Motor neuron (in vitro differentiated cells): ENCODE measurements around the gene PTPN22. TPM values are rescaled to one million over a fixed set of nuclear protein-coding genes. Genes with fewer than 3 reads are reported as not detected.

Experiments
- ATAC-seq, 8 experiments: fragments of 200-7000 bp; cut with Tn5 transposase; replicated peaks in 6 of 8; 2 replicates each; pipeline ENCODE4 v1.8.0; 2021; ENCODE audit warnings: mild to moderate bottlenecking in 8 of 8, moderate library complexity in 8 of 8
- H3K27ac ChIP-seq, 2 donors: fragments of 250-450 bp; sonication (Bioruptor Pico); 2 replicates each; pipeline ENCODE4 v1.9.0; 2021; ENCODE audit warnings: antibody characterized with exemption in 2 of 2, mild to moderate bottlenecking in 2 of 2, moderate library complexity in 1 of 2
- H3K4me1 ChIP-seq, 2 donors: fragments of 250-450 bp; sonication (Bioruptor Pico); replicated peaks in 1 of 2; 2 replicates each; pipeline ENCODE4 v1.6.1; 2021; ENCODE audit warnings: antibody characterized with exemption in 2 of 2, mild to moderate bottlenecking in 2 of 2, moderate library complexity in 1 of 2
- H3K4me3 ChIP-seq, 5 donors: fragments of 250-450 bp; sonication (Bioruptor Pico); 2 replicates each; pipeline ENCODE4 v1.9.0; 2021; ENCODE audit warnings: antibody characterized with exemption in 5 of 5, mild to moderate bottlenecking in 5 of 5, moderate library complexity in 4 of 5
- WGBS, 10 experiments: fragments of 450-650 bp; shearing (Covaris generic); methylation state at CpG; one replicate each; pipeline ENCODE4 v1.0.0; 2022; 5-methylcytosine and 5-hydroxymethylcytosine counted together
- in situ Hi-C, 9 experiments: fragments of 400-800 bp; cut with MboI; loops; one replicate each; pipeline ENCODE4 v1.15.0; 2021; ENCODE audit warnings: low sequenced_read_pairs in 9 of 9, low pct_unique_long_range_greater_than_20kb in 2 of 9; ENCODE audit not compliant: unreplicated experiment in 9 of 9
- total RNA-seq, 8 experiments: library from RNA; unstranded; fragments of 300-600 nt; gene quantifications; 2 replicates each; pipeline versions ENCODE4 v1.2.3 to v1.2.4, GENCODE V29; 2022

The PTPN22 gene
- total RNA-seq, 8 experiments from 2014 or later, result 0.11 to 1.0 (median 0.18) TPM; not detected in 3

DNA sequence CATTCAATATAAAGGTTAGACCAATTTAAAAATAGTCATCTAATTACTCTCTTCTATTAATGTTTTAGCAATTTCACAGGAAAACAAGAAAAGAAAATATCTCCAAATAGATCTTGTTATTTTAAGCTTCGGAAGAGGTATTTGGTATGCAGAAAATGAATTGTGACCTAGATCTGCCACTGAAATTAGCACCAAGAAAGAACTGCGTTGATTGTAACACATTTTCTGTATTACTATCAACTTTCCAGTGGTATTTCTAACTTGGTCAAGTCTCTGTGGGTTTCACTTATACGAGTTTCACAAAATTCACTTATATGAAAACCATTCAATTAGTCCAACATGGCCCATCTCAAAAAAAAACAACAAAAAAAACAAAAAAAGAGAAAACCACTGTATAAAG lies 71.0 kb downstream of the PTPN22 start:
- WGBS, 10 experiments, result 79 to 100% (median 96%) methylated on average over 2 to 3 of the region's 3 CpGs
- peaks cover 0 to 4% of the 10 kb centered on the region in 2 donors for H3K4me1 ChIP-seq
- ATAC-seq, result no peak
- in situ Hi-C loops, result loop anchor here in 1 of 9 experiments (25.0 kb wide), 1 partner anchor 112 kb away; the partner anchor contains the start of genes AP4B1 and DCLRE1B
- no peak overlapping the region for H3K27ac ChIP-seq
- H3K4me3 ChIP-seq, result no peak overlapping the region

- WGBS, 10 experiments, result 67 to 100% (median 97%) methylated on average over 2 to 4 of the region's 4 CpGs
- H3K4me1 ChIP-seq, result peaks cover 0 to 4% of the 10 kb centered on the region in 2 donors
- in situ Hi-C loops, result no loop called here
Measured at GRCh38 chr1:113797472-113797871, 74.0 kb downstream of the PTPN22 start.

GRCh38 chr1:113793878-113794834 lies 77.4 kb downstream of the PTPN22 start:
- H3K4me3 ChIP-seq, result no peak overlapping the region
- WGBS, 10 experiments, result 72 to 100% (median 91%) methylated on average over 5 to 9 of the region's 9 CpGs
- ATAC-seq, result peak in 3 of 8 experiments; percentile 62 to 72 (median 69)
- H3K27ac ChIP-seq, result no peak overlapping the region
- no peaks in the 10 kb centered on the region for H3K4me1 ChIP-seq
- in situ Hi-C loops, result no loop called here

More at GRCh38 chr1:113797472-113797871, 74.0 kb downstream of the PTPN22 start:
- Histone ChIP-seq H3K4me3 (no peak overlapping the region), H3K27ac (no peak overlapping the region)
- no peak for ATAC-seq

DNA sequence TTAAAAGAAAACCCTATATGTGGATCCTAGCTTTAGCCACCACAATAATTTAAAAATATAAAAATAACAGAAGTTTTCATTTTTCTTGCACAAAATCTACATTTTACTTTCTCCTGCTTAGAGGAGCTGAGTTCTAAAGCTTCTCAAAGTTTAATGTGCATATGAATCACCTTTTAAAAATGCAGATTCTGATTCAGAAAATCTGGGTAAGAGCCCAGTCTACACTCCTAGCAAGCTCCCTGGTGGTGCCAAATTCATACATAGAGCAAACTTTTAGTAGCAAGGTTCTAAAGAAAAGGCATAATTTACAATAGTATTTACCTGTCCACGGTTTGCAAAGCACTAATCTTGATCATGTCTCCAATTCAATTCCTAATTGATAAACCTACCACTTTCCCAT lies 78.5 kb downstream of the PTPN22 start:
- Histone ChIP-seq H3K4me3 (no peak overlapping the region), H3K4me1 (no peaks in the 10 kb centered on the region), H3K27ac (no peak overlapping the region)
- in situ Hi-C loops, result no loop called here
- peak in 2 of 8 experiments; percentile 75 to 84 for ATAC-seq
- WGBS, 10 experiments, result 17 to 100% (median 73%) methylated on average over 1 of the region's 1 CpG; no CpG with 5 or more reads in 2 of the 10 experiments

- WGBS, 10 experiments, result 71 to 100% (median 90%) methylated on average over 2 to 5 of the region's 5 CpGs; no CpG with 5 or more reads in 1 of the 10 experiments
- in situ Hi-C loops, result no loop called here
- Histone ChIP-seq H3K4me3 (no peak overlapping the region), H3K27ac (no peak overlapping the region), H3K4me1 (no peaks in the 10 kb centered on the region)
- ATAC-seq, result no peak
Measured at GRCh38 chr1:113792471-113792870, 79.0 kb downstream of the PTPN22 start.

GRCh38 chr1:113788802-113789201 lies 82.7 kb downstream of the PTPN22 start:
- no peak overlapping the region for H3K4me3 ChIP-seq
- ATAC-seq, result no peak
- H3K4me1 ChIP-seq, result no peaks in the 10 kb centered on the region
- in situ Hi-C loops, result no loop called here
- no peak overlapping the region for H3K27ac ChIP-seq
- 60 to 100% (median 83%) methylated on average over 1 to 3 of the region's 3 CpGs; no CpG with 5 or more reads in 1 of the 10 experiments for WGBS, 10 experiments

- in situ Hi-C loops, result no loop called here
- Histone ChIP-seq H3K4me3 (no peak overlapping the region), H3K27ac (no peak overlapping the region), H3K4me1 (no peaks in the 10 kb centered on the region)
- ATAC-seq, result no peak
- 75 to 100% (median 93%) methylated on average over 2 to 3 of the region's 3 CpGs for WGBS, 10 experiments
Measured at GRCh38 chr1:113787663-113788062, 83.8 kb downstream of the PTPN22 start.

- no peak overlapping the region for H3K4me3 ChIP-seq
- H3K27ac ChIP-seq, result no peak overlapping the region
- 0 to 100% (median 75%) methylated on average over 1 of the region's 1 CpG; no CpG with 5 or more reads in 1 of the 10 experiments for WGBS, 10 experiments
- ATAC-seq, result peak in 1 of 8 experiments; percentile 26
- H3K4me1 ChIP-seq, result no peaks in the 10 kb centered on the region
- in situ Hi-C loops, result no loop called here
Measured at GRCh38 chr1:113786069-113786468, 85.4 kb downstream of the PTPN22 start.

GRCh38 chr1:113784104-113784779 lies 87.3 kb downstream of the PTPN22 start:
- Histone ChIP-seq H3K4me3 (no peak overlapping the region), H3K27ac (no peak overlapping the region), H3K4me1 (no peaks in the 10 kb centered on the region)
- peak in 3 of 8 experiments; percentile 17 to 23 (median 22) for ATAC-seq
- in situ Hi-C loops, result no loop called here
- 80 to 100% (median 90%) methylated on average over 1 to 5 of the region's 5 CpGs; no CpG with 5 or more reads in 1 of the 10 experiments for WGBS, 10 experiments

DNA sequence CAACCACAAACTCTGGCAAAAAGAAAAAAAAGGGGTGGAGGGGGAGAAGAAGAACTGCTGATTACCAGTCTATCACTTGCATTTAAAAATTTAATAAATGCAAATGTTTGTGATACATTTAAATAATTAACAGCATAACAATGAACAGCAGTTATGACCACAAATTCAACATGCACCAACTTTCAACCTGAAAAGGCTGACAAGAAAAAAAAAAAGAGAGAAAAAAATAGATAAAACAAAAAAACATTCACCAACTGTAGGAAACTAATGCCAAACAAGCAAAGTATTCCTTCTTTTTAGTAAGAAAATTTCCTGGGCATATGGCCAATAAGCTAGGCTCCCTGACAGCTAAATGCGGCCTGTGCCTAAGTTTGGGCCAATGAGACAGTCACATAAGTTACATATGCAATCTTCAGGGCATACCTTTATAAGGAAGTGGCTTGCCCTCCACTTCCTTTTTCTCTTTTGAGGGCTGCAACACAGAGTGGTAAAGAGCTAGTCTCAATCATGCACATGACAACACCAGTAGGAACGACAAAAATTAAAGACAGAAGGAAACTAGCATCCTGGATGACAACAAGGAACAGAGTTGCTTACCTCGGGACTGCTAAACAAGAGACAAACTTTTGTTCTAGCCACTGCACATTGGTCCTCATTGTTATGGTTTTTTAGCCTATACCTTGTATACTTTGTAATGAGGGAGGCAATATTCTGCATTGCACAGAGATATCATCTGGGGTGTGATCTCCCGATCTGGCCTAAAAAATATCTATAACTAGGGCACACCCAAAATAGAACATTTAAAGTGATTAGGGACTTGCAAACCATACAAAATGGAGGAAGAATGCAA lies 88.0 kb downstream of the PTPN22 start:
- 0 to 100% (median 82%) methylated on average over 1 to 4 of the region's 4 CpGs for WGBS, 10 experiments
- Histone ChIP-seq H3K27ac (no peak overlapping the region), H3K4me1 (no peaks in the 10 kb centered on the region), H3K4me3 (no peak overlapping the region)
- ATAC-seq, result peak in 3 of 8 experiments; percentile 40 to 61 (median 58)
- in situ Hi-C loops, result no loop called here

DNA sequence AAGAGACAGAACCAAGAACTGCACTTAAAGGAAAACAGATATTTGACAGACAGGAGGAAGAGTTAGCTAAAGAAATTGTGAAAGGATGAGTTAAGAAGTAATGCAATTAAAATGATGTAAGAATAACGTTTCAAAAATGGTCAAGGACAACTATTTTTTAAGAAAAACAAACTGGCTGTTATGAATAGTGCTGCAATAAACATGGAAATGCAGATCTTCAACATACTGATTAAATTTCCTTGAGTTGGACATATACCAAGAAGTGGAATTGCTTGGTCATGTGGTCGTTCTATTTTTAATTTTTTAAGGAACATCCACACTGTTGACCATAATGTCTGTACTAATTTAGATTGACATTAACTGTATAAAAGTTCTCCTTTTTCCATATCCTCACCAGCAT lies 89.1 kb downstream of the PTPN22 start:
- H3K4me1 ChIP-seq, result no peaks in the 10 kb centered on the region
- whole genome bisulfite sequencing, 10 experiments, result 0 to 100% (median 83%) methylated on average over 1 to 2 of the region's 2 CpGs
- H3K27ac ChIP-seq, result no peak overlapping the region
- ATAC-seq, result peak in 1 of 8 experiments; percentile 30
- H3K4me3 ChIP-seq, result no peak overlapping the region
- in situ Hi-C loops, result no loop called here

GRCh38 chr1:113780374-113781146 lies 91.0 kb downstream of the PTPN22 start:
- in situ Hi-C loops, result no loop called here
- no peak for ATAC-seq

More at GRCh38 chr1:113780374-113781146, 91.0 kb downstream of the PTPN22 start:
- 83 to 98% (median 91%) methylated on average over 4 to 5 of the region's 5 CpGs for WGBS, 10 experiments
- Histone ChIP-seq H3K4me3 (no peak overlapping the region), H3K27ac (no peak overlapping the region), H3K4me1 (no peaks in the 10 kb centered on the region)
